Measurements from ENCODE around the gene KIF26A. TPM values are rescaled to one million over a fixed set of nuclear protein-coding genes. Genes with fewer than 3 reads are reported as not detected.

The KIF26A gene
- total RNA-seq, 1 experiment from 2014 or later, result 68.2 TPM

DNA sequence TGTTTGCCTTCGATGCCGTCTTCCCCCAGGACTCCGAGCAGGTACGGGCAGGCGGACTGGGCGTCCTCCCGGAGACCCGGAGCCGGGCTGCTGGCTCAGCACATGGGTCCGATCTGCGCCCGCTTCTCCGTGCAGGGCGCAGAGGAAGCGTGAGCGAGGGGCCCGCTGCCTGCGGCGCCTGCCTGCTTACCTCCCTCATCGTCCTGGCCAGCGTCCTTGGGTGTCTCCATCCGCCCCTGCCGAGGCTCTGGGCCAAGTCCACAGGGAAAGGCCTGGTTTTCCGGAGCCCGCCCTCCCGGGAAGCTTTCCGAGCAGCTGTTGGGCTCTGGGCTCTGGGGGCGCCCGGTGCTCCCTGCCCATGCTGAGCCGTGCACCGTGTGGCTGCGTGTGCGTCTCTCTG, 33.5 kb downstream of the KIF26A start:
- Histone ChIP-seq H3K9me3 (replicated peaks) (no peaks in the 10 kb centered on the region), H3K27me3 (no peaks in the 10 kb centered on the region), H3K4me3 (no peak overlapping the region), H3K36me3 (peaks cover 59% of the 10 kb centered on the region), H3K4me1 (no peaks in the 10 kb centered on the region; the same call in 1 of the 2 replicates), H3K27ac (no peak overlapping the region)
- no peak for DNase-seq

DNA sequence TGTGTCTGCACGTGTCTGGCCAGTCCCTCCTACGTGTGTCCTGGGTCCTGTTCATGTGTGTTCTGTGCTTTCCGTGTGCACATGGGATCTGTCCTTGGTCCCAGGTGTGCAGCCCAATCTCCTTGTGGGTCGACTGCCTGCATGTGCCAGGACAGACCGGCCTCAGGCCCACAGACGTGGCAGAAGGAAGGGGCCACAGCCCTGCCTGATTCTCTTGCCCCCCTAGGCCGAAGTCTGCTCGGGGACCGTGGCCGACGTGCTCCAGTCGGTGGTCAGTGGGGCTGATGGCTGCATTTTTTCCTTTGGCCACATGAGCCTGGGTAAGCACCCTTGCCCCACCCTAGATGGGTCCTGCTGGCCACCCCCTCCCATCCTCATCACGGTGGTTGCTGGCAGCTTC, 34.0 kb downstream of the KIF26A start:
- Histone ChIP-seq H3K9me3 (replicated peaks) (no peaks in the 10 kb centered on the region), H3K27ac (no peak overlapping the region), H3K36me3 (peaks cover 63% of the 10 kb centered on the region), H3K4me1 (no peaks in the 10 kb centered on the region), H3K4me3 (no peak overlapping the region), H3K27me3 (no peaks in the 10 kb centered on the region)
- no peak for DNase-seq

DNA sequence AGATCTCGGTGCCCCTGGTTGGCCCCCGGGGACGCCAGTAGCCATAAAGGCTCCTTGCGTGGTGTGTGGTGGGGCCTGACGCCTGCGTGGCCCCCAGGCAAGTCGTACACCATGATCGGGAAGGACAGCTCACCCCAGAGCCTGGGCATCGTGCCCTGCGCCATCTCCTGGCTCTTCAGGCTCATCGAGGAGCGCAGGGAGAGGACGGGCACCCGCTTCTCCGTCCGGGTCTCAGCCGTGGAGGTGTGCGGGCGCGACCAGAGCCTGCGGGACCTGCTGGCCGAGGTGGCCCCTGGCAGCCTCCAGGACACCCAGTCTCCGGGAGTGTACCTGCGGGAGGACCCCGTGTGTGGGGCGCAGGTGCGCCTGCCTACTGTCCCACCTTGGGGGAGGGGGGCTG, 34.5 kb downstream of the KIF26A start:
- DNase-seq, result no peak
- Histone ChIP-seq H3K4me3 (no peak overlapping the region), H3K9me3 (replicated peaks) (no peaks in the 10 kb centered on the region), H3K4me1 (no peaks in the 10 kb centered on the region), H3K27ac (no peak overlapping the region), H3K27me3 (no peaks in the 10 kb centered on the region), H3K36me3 (peaks cover 67% of the 10 kb centered on the region)

DNA sequence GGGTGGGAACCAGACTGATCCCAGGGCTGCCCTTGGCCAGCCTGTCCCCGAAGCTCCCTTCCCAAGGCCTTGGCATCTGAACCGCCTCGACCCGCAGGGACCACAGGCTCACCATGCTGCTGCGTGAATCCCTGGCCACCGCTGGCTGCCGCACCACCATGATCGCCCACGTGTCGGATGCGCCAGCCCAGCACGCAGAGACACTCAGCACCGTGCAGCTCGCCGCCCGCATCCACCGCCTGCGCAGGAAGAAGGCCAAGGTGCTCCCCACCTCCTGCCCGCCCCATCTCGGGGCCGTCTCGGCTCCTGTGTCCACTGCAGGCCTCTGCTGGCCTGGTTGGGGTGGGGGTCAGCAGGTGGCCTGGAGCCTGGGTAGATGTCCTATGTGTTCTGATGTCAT, 35.7 kb downstream of the KIF26A start:
- peaks cover 78% of the 10 kb centered on the region for H3K36me3 ChIP-seq
- no peak overlapping the region for H3K27ac ChIP-seq
- no peak for DNase-seq
- no peaks in the 10 kb centered on the region for H3K27me3 ChIP-seq
- no peak overlapping the region for H3K4me3 ChIP-seq
- H3K4me1 ChIP-seq, result no peaks in the 10 kb centered on the region
- no peaks in the 10 kb centered on the region for H3K9me3 ChIP-seq (replicated peaks)

DNA sequence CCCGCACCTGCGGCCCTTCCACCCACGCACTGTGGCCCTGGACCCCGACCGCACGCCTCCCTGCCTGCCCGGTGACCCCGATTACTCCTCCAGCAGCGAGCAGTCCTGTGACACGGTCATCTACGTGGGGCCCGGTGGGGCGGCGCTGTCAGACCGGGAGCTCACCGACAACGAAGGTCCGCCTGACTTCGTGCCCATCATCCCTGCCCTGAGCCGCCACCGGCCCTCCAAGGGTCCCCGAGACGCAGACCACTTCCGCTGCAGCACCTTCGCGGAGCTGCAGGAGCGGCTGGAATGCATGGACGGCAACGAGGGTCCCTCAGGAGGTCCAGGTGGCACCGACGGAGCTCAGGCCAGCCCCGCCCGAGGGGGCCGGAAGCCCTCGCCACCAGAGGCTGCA, 36.7 kb downstream of the KIF26A start:
- Histone ChIP-seq H3K36me3 (peaks cover 83% of the 10 kb centered on the region), H3K9me3 (replicated peaks) (no peaks in the 10 kb centered on the region), H3K4me1 (no peaks in the 10 kb centered on the region), H3K27ac (no peak overlapping the region), H3K4me3 (no peak overlapping the region), H3K27me3 (no peaks in the 10 kb centered on the region)
- DNase-seq, result no peak

DNA sequence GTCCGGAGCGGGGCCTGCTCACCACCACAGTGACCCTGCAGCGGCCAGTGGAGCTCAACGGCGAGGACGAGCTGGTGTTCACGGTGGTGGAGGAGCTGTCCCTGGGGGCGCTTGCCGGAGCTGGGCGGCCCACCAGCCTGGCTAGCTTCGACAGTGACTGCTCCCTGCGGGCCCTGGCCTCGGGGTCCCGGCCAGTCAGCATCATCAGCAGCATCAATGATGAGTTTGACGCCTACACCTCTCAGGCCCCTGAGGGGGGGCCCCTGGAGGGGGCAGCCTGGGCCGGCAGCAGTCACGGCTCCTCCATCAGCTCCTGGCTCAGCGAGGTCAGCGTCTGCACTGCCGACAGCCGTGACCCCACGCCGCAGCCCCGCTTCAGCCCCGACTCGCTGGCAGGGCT, 37.4 kb downstream of the KIF26A start:
- Histone ChIP-seq H3K9me3 (replicated peaks) (no peaks in the 10 kb centered on the region), H3K27me3 (no peaks in the 10 kb centered on the region), H3K36me3 (peaks cover 77% of the 10 kb centered on the region), H3K4me3 (no peak overlapping the region), H3K4me1 (no peaks in the 10 kb centered on the region), H3K27ac (no peak overlapping the region)
- no peak for DNase-seq

DNA sequence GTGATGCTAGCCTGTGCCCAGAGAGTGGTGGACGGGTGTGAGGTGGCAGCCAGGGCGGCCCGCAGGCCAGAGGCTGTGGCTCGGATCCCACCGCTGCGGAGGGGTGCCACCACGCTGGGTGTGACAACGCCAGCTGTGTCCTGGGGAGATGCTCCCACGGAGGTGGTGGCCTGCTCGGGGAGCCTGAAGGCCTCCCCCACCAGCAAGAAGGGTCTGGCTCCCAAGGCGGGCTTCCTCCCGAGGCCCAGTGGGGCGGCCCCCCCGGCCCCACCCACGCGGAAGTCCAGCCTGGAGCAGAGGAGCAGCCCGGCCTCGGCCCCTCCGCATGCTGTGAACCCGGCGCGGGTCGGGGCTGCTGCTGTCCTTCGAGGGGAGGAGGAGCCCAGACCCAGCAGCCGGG, 38.2 kb downstream of the KIF26A start:
- no peaks in the 10 kb centered on the region for H3K27me3 ChIP-seq

DNA sequence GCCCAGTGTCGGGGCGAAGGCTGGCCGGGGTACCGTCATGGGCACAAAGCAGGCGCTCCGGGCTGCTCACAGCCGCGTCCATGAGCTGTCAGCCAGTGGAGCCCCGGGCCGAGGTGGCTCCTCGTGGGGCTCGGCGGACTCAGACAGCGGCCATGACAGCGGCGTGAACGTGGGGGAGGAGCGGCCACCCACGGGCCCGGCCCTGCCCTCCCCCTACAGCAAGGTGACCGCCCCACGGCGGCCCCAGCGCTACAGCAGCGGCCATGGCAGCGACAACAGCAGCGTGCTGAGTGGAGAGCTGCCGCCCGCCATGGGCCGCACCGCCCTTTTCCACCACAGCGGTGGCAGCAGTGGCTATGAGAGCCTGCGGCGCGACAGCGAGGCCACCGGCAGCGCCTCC, 39.0 kb downstream of the KIF26A start:
- Histone ChIP-seq H3K27ac (no peak overlapping the region), H3K9me3 (replicated peaks) (no peaks in the 10 kb centered on the region), H3K4me1 (no peaks in the 10 kb centered on the region), H3K4me3 (no peak overlapping the region), H3K27me3 (no peaks in the 10 kb centered on the region), H3K36me3 (peaks cover 67% of the 10 kb centered on the region)
- no peak for DNase-seq

More for the DNA sequence above, 38.2 kb downstream of the KIF26A start:
- Histone ChIP-seq H3K27ac (no peak overlapping the region), H3K4me1 (no peaks in the 10 kb centered on the region), H3K9me3 (replicated peaks) (no peaks in the 10 kb centered on the region), H3K36me3 (peaks cover 70% of the 10 kb centered on the region), H3K4me3 (no peak overlapping the region)
- DNase-seq, result no peak

DNA sequence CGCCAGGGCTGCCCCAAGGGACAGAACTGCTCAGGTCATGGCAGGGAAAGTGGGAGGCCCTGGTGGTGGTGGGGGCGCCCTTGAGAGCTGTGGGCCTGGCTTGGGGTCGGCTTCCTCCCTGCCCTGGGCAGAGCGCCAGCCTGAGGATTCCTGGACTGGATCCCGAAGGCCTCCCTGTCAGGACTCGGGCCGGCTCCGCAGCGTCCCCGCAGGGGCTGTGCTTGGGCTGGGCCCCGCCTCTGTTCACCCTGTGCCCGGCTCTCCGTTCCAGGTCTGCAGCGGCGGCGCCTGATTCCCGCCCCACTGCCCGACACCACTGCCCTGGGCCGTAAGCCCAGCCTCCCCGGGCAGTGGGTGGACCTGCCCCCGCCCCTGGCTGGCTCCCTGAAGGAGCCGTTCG, 39.9 kb downstream of the KIF26A start:
- no peaks in the 10 kb centered on the region for H3K4me1 ChIP-seq
- H3K9me3 ChIP-seq (replicated peaks), result no peaks in the 10 kb centered on the region
- H3K27me3 ChIP-seq, result no peaks in the 10 kb centered on the region
- H3K36me3 ChIP-seq, result peaks cover 58% of the 10 kb centered on the region
- H3K4me3 ChIP-seq, result no peak overlapping the region
- no peak overlapping the region for H3K27ac ChIP-seq
- no peak for DNase-seq

DNA sequence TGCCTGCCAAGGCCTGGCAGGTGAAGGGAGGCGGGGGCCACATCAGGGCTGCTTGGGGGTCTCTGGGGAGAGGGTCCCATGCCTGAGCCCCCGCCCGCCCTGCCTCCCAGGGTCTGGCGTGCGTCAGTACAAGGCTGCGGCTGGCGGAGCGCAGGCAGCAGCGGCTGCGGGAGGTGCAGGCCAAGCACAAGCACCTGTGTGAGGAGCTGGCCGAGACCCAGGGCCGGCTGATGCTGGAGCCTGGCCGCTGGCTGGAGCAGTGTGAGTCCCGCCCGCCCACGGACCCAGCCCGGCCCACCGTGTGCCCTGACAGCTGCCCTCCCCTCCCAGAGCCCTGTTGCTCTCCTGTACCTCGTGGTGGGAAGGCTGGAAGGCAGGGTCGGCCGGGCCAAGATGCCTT, 40.7 kb downstream of the KIF26A start:
- Histone ChIP-seq H3K9me3 (replicated peaks) (no peaks in the 10 kb centered on the region), H3K27ac (no peak overlapping the region), H3K4me3 (no peak overlapping the region), H3K27me3 (no peaks in the 10 kb centered on the region), H3K4me1 (no peaks in the 10 kb centered on the region; the same call in 1 of the 2 replicates), H3K36me3 (peaks cover 50% of the 10 kb centered on the region)
- no peak for DNase-seq

DNA sequence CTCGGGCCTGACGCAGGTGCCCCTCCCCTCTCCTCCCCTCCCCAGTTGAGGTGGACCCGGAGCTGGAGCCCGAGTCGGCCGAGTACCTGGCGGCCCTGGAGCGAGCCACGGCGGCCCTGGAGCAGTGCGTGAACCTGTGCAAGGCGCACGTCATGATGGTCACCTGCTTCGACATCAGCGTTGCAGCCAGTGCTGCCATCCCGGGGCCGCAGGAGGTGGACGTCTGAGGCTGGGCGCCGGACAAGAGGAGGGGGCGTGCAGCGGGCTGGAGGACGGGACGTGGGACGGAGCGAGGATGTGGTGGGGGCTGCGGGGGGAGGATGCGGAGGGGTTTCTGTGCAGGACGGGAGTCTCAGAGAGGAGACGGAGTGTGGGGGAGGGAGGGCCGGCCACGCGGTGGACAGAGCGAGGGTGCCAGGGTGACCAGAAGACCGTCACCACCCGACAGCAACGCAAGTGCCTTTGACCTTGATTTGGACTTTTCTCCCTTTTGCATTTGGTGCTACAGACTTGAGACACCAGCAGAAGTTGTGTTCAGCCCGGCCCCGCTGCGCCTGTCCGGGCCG, 41.3 kb downstream of the KIF26A start:
- Histone ChIP-seq H3K9me3 (replicated peaks) (no peaks in the 10 kb centered on the region), H3K4me1 (peaks cover 2% of the 10 kb centered on the region), H3K27me3 (no peaks in the 10 kb centered on the region), H3K27ac (no peak overlapping the region), H3K36me3 (peaks cover 44% of the 10 kb centered on the region), H3K4me3 (no peak overlapping the region)
- no peak for DNase-seq

DNA sequence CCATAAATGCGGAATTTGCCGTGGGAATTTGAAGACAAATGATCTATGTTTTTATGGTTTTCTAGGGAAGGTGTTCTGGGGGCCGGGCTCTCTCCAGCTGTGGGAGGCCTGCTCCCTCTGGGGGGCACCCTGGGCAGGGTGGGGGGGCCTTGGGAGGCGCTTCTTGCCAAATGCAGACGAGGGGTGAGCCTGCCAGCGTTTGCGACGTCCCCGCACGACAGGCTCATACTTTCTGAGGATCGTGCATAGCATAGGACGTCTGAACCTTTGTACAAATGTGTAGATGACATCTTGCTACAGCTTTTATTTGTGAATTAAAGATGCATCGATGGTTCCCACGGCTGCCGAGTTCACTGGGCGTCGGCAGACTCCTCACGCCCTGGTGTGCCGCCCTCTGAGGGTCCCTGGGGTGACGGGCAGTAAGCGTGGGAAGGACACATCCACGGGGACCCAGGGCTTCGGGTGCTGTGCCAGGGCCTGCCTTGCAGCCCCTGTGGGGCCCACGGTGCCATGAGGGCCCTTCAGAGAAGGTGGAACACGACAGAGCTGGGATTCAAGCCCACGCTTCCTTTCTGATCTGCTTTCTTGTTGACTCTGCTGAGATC, 42.3 kb downstream of the KIF26A start:
- H3K27me3 ChIP-seq, result no peaks in the 10 kb centered on the region
- no peak overlapping the region for H3K27ac ChIP-seq
- no peak for DNase-seq
- H3K9me3 ChIP-seq (replicated peaks), result no peaks in the 10 kb centered on the region
- no peak overlapping the region for H3K4me3 ChIP-seq
- peaks cover 35% of the 10 kb centered on the region for H3K36me3 ChIP-seq
- H3K4me1 ChIP-seq, result peaks cover 6% of the 10 kb centered on the region

DNA sequence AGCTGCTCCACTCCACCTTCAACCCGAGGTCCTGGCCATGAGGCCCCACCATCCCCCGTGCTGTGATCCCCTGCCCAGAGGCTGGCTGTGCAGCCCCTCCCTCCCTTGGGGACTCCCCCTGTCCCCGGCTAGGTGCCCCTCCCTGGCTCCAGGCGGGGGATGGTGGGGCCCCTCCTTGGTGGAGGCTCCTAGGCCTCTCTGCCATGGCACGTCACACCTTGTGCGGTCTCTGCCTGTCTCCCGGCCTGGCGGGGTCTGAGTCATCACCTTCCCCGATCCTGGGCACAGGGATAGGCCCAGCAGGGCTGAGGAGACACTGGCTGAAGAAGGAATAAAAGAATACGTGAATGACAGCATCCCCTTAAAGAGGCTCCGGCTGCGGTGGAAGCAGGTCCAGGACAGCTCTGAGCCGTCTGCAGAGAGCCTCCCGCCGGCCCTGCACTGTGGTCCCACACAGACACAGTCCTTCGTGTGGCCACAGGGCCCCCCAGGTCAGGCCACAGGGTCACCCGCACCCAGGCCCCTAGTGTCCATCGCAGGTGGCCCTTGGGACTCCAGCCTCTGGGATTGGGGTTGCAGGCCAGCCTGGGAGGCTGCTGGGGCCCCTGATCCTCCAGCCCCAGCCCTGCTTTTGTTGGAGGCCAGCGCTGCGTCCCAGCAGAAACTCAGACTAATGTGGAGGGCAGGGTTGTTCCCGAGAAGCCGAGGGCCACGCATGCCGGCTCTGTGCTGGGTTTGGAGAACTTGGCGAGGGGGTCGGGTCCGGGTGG, 43.6 kb downstream of the KIF26A start:
- Histone ChIP-seq H3K4me1 (peaks cover 6% of the 10 kb centered on the region), H3K4me3 (no peak overlapping the region), H3K27me3 (no peaks in the 10 kb centered on the region), H3K9me3 (replicated peaks) (no peaks in the 10 kb centered on the region), H3K27ac (no peak overlapping the region), H3K36me3 (peaks cover 23% of the 10 kb centered on the region)
- DNase-seq, result no peak

DNA sequence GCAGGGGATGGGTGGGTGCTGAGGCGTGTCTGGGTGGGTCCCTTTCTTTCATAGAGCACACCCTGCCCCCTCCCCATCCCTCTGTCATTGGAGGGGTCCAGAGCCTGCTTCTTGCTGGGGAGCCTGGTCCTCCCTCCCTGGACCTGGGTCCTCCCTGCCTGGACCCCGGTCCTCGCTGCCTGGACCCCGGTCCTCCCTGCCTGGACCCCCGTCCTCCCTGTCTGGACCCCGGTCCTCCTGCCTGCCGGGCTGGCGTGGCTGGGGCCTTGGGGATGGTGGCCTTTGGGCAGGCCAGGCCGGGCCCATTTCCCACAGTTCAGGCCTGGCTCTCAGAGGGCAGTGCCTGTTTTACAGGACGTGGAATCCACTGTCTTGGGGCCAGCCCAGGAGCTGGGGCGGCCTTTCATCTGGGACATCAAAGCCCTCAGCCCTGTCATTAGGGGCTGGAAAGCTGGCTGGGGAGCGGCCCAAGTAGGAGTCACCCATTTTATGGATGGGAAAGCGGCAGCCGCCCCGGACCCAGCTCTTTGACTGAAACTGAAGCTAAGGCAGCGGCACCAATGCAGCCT, 44.6 kb downstream of the KIF26A start:
- no peak for DNase-seq
- no peaks in the 10 kb centered on the region for H3K9me3 ChIP-seq (replicated peaks)
- peaks cover 15% of the 10 kb centered on the region for H3K36me3 ChIP-seq
- H3K4me3 ChIP-seq, result no peak overlapping the region
- no peak overlapping the region for H3K27ac ChIP-seq
- H3K27me3 ChIP-seq, result no peaks in the 10 kb centered on the region
- peaks cover 13% of the 10 kb centered on the region for H3K4me1 ChIP-seq

DNA sequence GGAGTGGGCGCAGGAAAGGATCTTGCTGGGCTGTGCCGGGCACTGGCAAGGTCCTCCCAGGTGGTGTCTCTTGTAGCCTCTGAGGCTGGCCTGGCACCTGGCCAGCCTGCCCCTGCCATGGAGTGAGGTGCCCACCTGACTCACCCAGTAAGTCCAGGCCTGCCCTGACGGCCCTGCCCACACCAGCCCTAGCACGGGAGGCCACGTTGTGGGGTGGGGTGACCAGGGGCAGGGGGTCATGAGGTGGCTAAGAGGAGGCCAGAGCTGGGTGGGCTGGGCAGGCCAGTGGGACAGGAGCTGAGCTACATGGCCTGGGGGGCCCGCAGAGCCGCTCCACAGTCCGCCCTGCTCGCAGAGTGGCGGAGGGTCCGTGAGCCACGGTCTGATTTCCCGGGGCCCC, 45.4 kb downstream of the KIF26A start:
- no peak for DNase-seq
- Histone ChIP-seq H3K27me3 (no peaks in the 10 kb centered on the region), H3K27ac (no peak overlapping the region), H3K4me1 (peaks cover 13% of the 10 kb centered on the region), H3K4me3 (no peak overlapping the region), H3K36me3 (peaks cover 7% of the 10 kb centered on the region), H3K9me3 (replicated peaks) (no peaks in the 10 kb centered on the region)

Data from SJCRH30 (cell line).